ENCODE results near the gene GAK. TPM values are rescaled to one million over a fixed set of nuclear protein-coding genes. Genes with fewer than 3 reads are reported as not detected.

GAK gene
- polyA plus RNA-seq, 1 of the 3 experiments (the other 2 are of a cell fraction) = 35.9 TPM

GRCh38 chr4:836750-837301, 95.3 kb downstream of the GAK start:
- POLR2A ChIA-PET = no interaction called here
- Histone ChIP-seq H3K4me1 (ENCODE audit: control insufficient read depth in 1 of 2, insufficient read depth in 2 of 2, low read depth in 1 of 2, low read length in 1 of 2) (peaks cover 0 to 8% of the 10 kb centered on the region in 2 experiments; a peak in 1 of 4 replicates), H3K9ac (no peak overlapping the region), H3K4me2 (no peak overlapping the region), H3K4me3 (ENCODE audit: low read depth in 2 of 2, low read length in 1 of 2) (no peak overlapping the region), H3K27ac (ENCODE audit: low read depth in 2 of 2, low read length in 1 of 2) (no peak overlapping the region), H4K20me1 (ENCODE audit: insufficient read depth) (no peaks in the 10 kb centered on the region), H3K36me3 (replicated peaks in 1 of 2; ENCODE audit: control insufficient read depth in 1 of 2, insufficient read depth in 2 of 2, low read length in 1 of 2) (peaks cover 0 to 5% of the 10 kb centered on the region in 2 experiments), H3K9me3 (peaks cover 9% of the 10 kb centered on the region; the same call in 1 of the 2 replicates), H3K79me2 (ENCODE audit: insufficient read depth) (no peaks in the 10 kb centered on the region), H3K27me3 (ENCODE audit: insufficient read depth) (no peaks in the 10 kb centered on the region), H2AFZ (ENCODE audit: low read depth) (no peak overlapping the region), H3F3A (replicated peaks; ENCODE audit: insufficient read depth) (peaks cover 8% of the 10 kb centered on the region), H3K9me2 (no peaks in the 10 kb centered on the region)
- CTCF ChIA-PET = interaction anchor here (0.7 kb wide), 1 partner anchor 12 kb away, joined by 3 read pairs; no protein-coding TSS in a partner anchor
- no peak for TF ChIP-seq YY1 (IDR thresholded peaks at IDR 0.05; ENCODE audit: low read depth)
- no peak for TF ChIP-seq ELF1 (IDR thresholded peaks at IDR 0.05)
- no peak for TF ChIP-seq PBX3 (IDR thresholded peaks at IDR 0.05)
- TF ChIP-seq NRF1 (IDR thresholded peaks at IDR 0.05; ENCODE audit: low read depth, low read length) = no peak
- no peak for TF ChIP-seq GABPA (IDR thresholded peaks at IDR 0.05; ENCODE audit: low read depth)
- no peak for TF ChIP-seq FOSL2 (IDR thresholded peaks at IDR 0.05; ENCODE audit: borderline replicate concordance, low read depth)
- TF ChIP-seq SMC3 (IDR thresholded peaks at IDR 0.05; ENCODE audit: low read depth, low read length) = no peak
- no peak for TF ChIP-seq TEAD4 (IDR thresholded peaks at IDR 0.05; ENCODE audit: borderline replicate concordance, insufficient read depth)
- TF ChIP-seq GATA2 (CRISPR knock-in tag; IDR thresholded peaks at IDR 0.05) = no peak
- no peak for TF ChIP-seq RAD21 (IDR thresholded peaks at IDR 0.05; ENCODE audit: low read length)
- no peak for TF ChIP-seq CHD2 (IDR thresholded peaks at IDR 0.05; ENCODE audit: low read length, partially characterized antibody)
- TF ChIP-seq IRF3 (IDR thresholded peaks at IDR 0.05; ENCODE audit: low read depth, low read length) = no peak
- TF ChIP-seq ZBTB33 (IDR thresholded peaks at IDR 0.05; ENCODE audit: borderline replicate concordance, low read depth) = no peak
- TF ChIP-seq FOXM1 (IDR thresholded peaks at IDR 0.05; ENCODE audit: low read depth) = no peak
- no peak for TF ChIP-seq MEF2A (IDR thresholded peaks at IDR 0.05; ENCODE audit: borderline replicate concordance, low read depth)
- TF ChIP-seq REST (IDR thresholded peaks at IDR 0.05; ENCODE audit: low read depth, low read length) = no peak
- no peak for TF ChIP-seq NFIC (IDR thresholded peaks at IDR 0.05; ENCODE audit: borderline replicate concordance)
- no peak for TF ChIP-seq MAX (IDR thresholded peaks at IDR 0.05; ENCODE audit: low read depth)
- 77% methylated on average over 8 of the region's 22 CpGs for WGBS (ENCODE audit: low lambda C conversion rate)
- no peak for DNase-seq

All from SK-N-SH (cell line).